GM18519 (cell line): ENCODE measurements around the gene LEF1.

Experiments
- ATAC-seq: cut with Tn5 transposase; IDR thresholded peaks from one replicate; pipeline ENCODE4 v1.9.1; 2021; ENCODE audit warnings: mild to moderate bottlenecking, moderate library complexity; ENCODE audit not compliant: unreplicated experiment, low FRiP score

LEF1 gene

GRCh38 chr4:108115168-108115526 is 53.6 kb downstream of the LEF1 start:
- ATAC-seq: no peak

- no peak for ATAC-seq
Observed at GRCh38 chr4:108114503-108114902, 54.2 kb downstream of the LEF1 start.

- no peak for ATAC-seq
Observed at GRCh38 chr4:108113229-108113628, 55.5 kb downstream of the LEF1 start.

GRCh38 chr4:108111781-108112180 is 57.0 kb downstream of the LEF1 start:
- ATAC-seq: no peak

- no peak for ATAC-seq
Observed at GRCh38 chr4:108110450-108110849, 58.3 kb downstream of the LEF1 start.

GRCh38 chr4:108109997-108110416 is 58.7 kb downstream of the LEF1 start:
- ATAC-seq: peak; percentile 92

GRCh38 chr4:108109111-108109510 is 59.6 kb downstream of the LEF1 start:
- no peak for ATAC-seq

GRCh38 chr4:108107729-108108382 is 60.9 kb downstream of the LEF1 start:
- no peak for ATAC-seq

GRCh38 chr4:108107101-108107500 is 61.6 kb downstream of the LEF1 start:
- ATAC-seq: no peak

GRCh38 chr4:108106186-108106585 is 62.5 kb downstream of the LEF1 start:
- ATAC-seq: no peak

- ATAC-seq: no peak
Observed at GRCh38 chr4:108103099-108103862, 65.5 kb downstream of the LEF1 start.

GRCh38 chr4:108100827-108101226 is 67.9 kb downstream of the LEF1 start:
- no peak for ATAC-seq

GRCh38 chr4:108099838-108100237 is 68.9 kb downstream of the LEF1 start:
- ATAC-seq: no peak

- no peak for ATAC-seq
Observed at GRCh38 chr4:108097990-108098553, 70.7 kb downstream of the LEF1 start.

- no peak for ATAC-seq
Observed at GRCh38 chr4:108094923-108095482, 73.7 kb downstream of the LEF1 start.

GRCh38 chr4:108094131-108094530 is 74.6 kb downstream of the LEF1 start:
- ATAC-seq: no peak

GRCh38 chr4:108092288-108092687 is 76.4 kb downstream of the LEF1 start:
- ATAC-seq: no peak

GRCh38 chr4:108087293-108087967 is 81.3 kb downstream of the LEF1 start:
- no peak for ATAC-seq

- no peak for ATAC-seq
Observed at GRCh38 chr4:108081256-108081655, 87.5 kb downstream of the LEF1 start.

GRCh38 chr4:108080747-108081146 is 88.0 kb downstream of the LEF1 start:
- ATAC-seq: no peak
